GM23338 (cell line): Measurements from ENCODE around the gene CNTN1. TPM values are rescaled to one million over a fixed set of nuclear protein-coding genes. Genes with fewer than 3 reads are reported as not detected.

Experiments used
- ATAC-seq: fragments of 200-7000 bp; cut with Tn5 transposase; 3 replicates; pipeline ENCODE4 v1.9.1; 2020
- DNase-seq: peaks from one replicate; pipeline ENCODE4 v3.0.0-alpha.2; 2015; ENCODE audit warnings: low spot score
- H2AFZ ChIP-seq: fragments of 200-600 bp; sonication (generic); 2 replicates; pipeline ENCODE4 v1.8.0; 2016; ENCODE audit warnings: antibody characterized with exemption, mild to moderate bottlenecking, moderate library complexity
- H3F3A ChIP-seq: fragments of 200-600 bp; sonication (generic); replicated peaks from 2 replicates; pipeline ENCODE4 v1.8.0; 2017; ENCODE audit warnings: antibody characterized with exemption, mixed run types, low read depth
- H3K27ac ChIP-seq: fragments of 200-600 bp; sonication (generic); 2 replicates; pipeline ENCODE4 v1.6.1; 2016; ENCODE audit warnings: low read depth
- H3K27me3 ChIP-seq: fragments of 200-600 bp; sonication (generic); 2 replicates; pipeline ENCODE4 v1.8.0; 2016; ENCODE audit warnings: mild to moderate bottlenecking, mixed run types, moderate library complexity; ENCODE audit not compliant: insufficient read depth
- H3K36me3 ChIP-seq: fragments of 200-600 bp; sonication (generic); 2 replicates; pipeline ENCODE4 v1.8.0; 2016; ENCODE audit warnings: mild to moderate bottlenecking; ENCODE audit not compliant: insufficient read depth
- H3K4me1 ChIP-seq: fragments of 200-600 bp; sonication (generic); 2 replicates; pipeline ENCODE4 v1.8.0; 2016; ENCODE audit warnings: mild to moderate bottlenecking, moderate library complexity; ENCODE audit not compliant: insufficient read depth
- H3K4me2 ChIP-seq: fragments of 200-600 bp; sonication (generic); 2 replicates; pipeline ENCODE4 v1.7.1; 2017; ENCODE audit warnings: mixed run types
- H3K4me3 ChIP-seq: fragments of 200-600 bp; sonication (generic); 2 replicates; pipeline ENCODE4 v1.6.1; 2016; ENCODE audit warnings: mixed run types
- H3K79me2 ChIP-seq: fragments of 200-600 bp; sonication (generic); replicated peaks from 2 replicates; pipeline ENCODE4 v1.8.0; 2017; ENCODE audit warnings: mild to moderate bottlenecking; ENCODE audit not compliant: insufficient read depth
- H3K9me2 ChIP-seq: fragments of 200-600 bp; sonication (generic); 2 replicates; pipeline ENCODE4 v1.8.0; 2017; ENCODE audit not compliant: insufficient read depth
- H4K20me1 ChIP-seq: fragments of 200-600 bp; sonication (generic); replicated peaks from 2 replicates; pipeline ENCODE4 v1.8.0; 2017; ENCODE audit warnings: mild to moderate bottlenecking; ENCODE audit not compliant: insufficient read depth
- H3K27ac Mint-ChIP-seq: 2 replicates; pipeline ENCODE4 v1.8.0; 2020; ENCODE audit warnings: inconsistent platforms, mild to moderate bottlenecking, moderate library complexity, mixed read lengths
- H3K27me3 Mint-ChIP-seq: 3 replicates; pipeline ENCODE4 v1.8.0; 2022; ENCODE audit warnings: low read depth, mild to moderate bottlenecking, moderate library complexity, mixed read lengths, inconsistent platforms; ENCODE audit not compliant: insufficient read depth, poor library complexity
- H3K36me3 Mint-ChIP-seq: 3 replicates; pipeline ENCODE4 v1.8.0; 2021; ENCODE audit warnings: low read depth, mild to moderate bottlenecking, inconsistent platforms, moderate library complexity, mixed read lengths
- H3K4me1 Mint-ChIP-seq: 3 replicates; pipeline ENCODE4 v1.8.0; 2020; ENCODE audit warnings: mild to moderate bottlenecking, inconsistent platforms, mixed read lengths
- H3K4me3 Mint-ChIP-seq: 3 replicates; pipeline ENCODE4 v1.8.0; 2021; ENCODE audit warnings: moderate library complexity, mild to moderate bottlenecking, inconsistent platforms, mixed read lengths
- H3K9me3 Mint-ChIP-seq: 3 replicates; pipeline ENCODE4 v1.8.0; 2020; ENCODE audit warnings: moderate library complexity, mild to moderate bottlenecking, inconsistent platforms, mixed read lengths
- CREB1 ChIP-seq: fragments of 250-450 bp; sonication (Bioruptor Pico); IDR thresholded peaks from 2 replicates; pipeline ENCODE4 v1.5.0; 2020; ENCODE audit warnings: low read depth, mild to moderate bottlenecking, moderate library complexity
- ETS1 ChIP-seq: IDR thresholded peaks from 2 replicates; pipeline ENCODE4 v1.6.1; 2016; ENCODE audit warnings: antibody characterized with exemption
- EZH2 ChIP-seq: fragments of 200-600 bp; sonication (generic); IDR thresholded peaks from one replicate; pipeline ENCODE4 v1.8.0; 2017; ENCODE audit warnings: antibody characterized with exemption, mild to moderate bottlenecking, low read depth; ENCODE audit not compliant: unreplicated experiment
- EZH2phosphoT487 ChIP-seq: fragments of 200-600 bp; sonication (generic); IDR thresholded peaks from one replicate; pipeline ENCODE4 v1.8.1; 2018; ENCODE audit warnings: antibody characterized with exemption; ENCODE audit not compliant: unreplicated experiment
- JUNB ChIP-seq: IDR thresholded peaks from one replicate; pipeline ENCODE4 v1.6.1; 2016; ENCODE audit warnings: antibody characterized with exemption; ENCODE audit not compliant: unreplicated experiment
- NANOG ChIP-seq: IDR thresholded peaks from 2 replicates; pipeline ENCODE4 v1.6.1; 2016; ENCODE audit warnings: antibody characterized with exemption, borderline replicate concordance
- POLR2AphosphoS5 ChIP-seq: IDR thresholded peaks from 2 replicates; pipeline ENCODE4 v1.6.1; 2016; ENCODE audit warnings: antibody characterized with exemption, low read depth
- REST ChIP-seq: IDR thresholded peaks from one replicate; pipeline ENCODE4 v1.6.1; 2018; ENCODE audit warnings: antibody characterized with exemption; ENCODE audit not compliant: unreplicated experiment
- STAT1 ChIP-seq: IDR thresholded peaks from one replicate; pipeline ENCODE4 v1.6.1; 2016; ENCODE audit warnings: antibody characterized with exemption; ENCODE audit not compliant: unreplicated experiment
- ZNF114 ChIP-seq: fragments of 250-450 bp; sonication (Bioruptor Pico); IDR thresholded peaks from 2 replicates; pipeline ENCODE4 v1.5.0; 2020; ENCODE audit warnings: mild to moderate bottlenecking, moderate library complexity
- ZNF331 ChIP-seq: fragments of 250-450 bp; sonication (Bioruptor Pico); IDR thresholded peaks from 2 replicates; pipeline ENCODE4 v1.5.0; 2020; ENCODE audit warnings: low read depth, mild to moderate bottlenecking, moderate library complexity
- ZNF462 ChIP-seq: fragments of 250-450 bp; sonication (Bioruptor Pico); IDR thresholded peaks from 2 replicates; pipeline ENCODE4 v1.5.0; 2020; ENCODE audit warnings: mild to moderate bottlenecking, moderate library complexity
- polyA plus RNA-seq: library from polyadenylated mRNA; unstranded; fragments of >200 nt; fragmentation: Nextera tagmentation; extraction: Ambion mirVana; gene quantifications from 2 replicates; pipeline ENCODE4 v1.2.1, GENCODE V29; 2016
- total RNA-seq: library from RNA; depleted of rRNA; stranded (reverse); fragments of >200 nt; shearing (Covaris generic); gene quantifications from 2 replicates; pipeline ENCODE4 v1.2.3, GENCODE V29; 2014
- TF ChIP-seq, protein P1 (sequence below), 2 experiments: fragments of 200-600 bp in 1 of 2; sonication (generic) in 1 of 2; conservative IDR thresholded peaks; 2 replicates each; pipeline versions ENCODE4 v1.5.1 to v1.6.1; 2016 to 2017; ENCODE audit warnings: antibody characterized with exemption in 2 of 2, low read depth in 2 of 2, mild to moderate bottlenecking in 2 of 2, moderate library complexity in 1 of 2

The CNTN1 gene
- total and polyA plus RNA-seq, 2 experiments from 2014 or later: 5.0 to 27.0 TPM

DNA sequence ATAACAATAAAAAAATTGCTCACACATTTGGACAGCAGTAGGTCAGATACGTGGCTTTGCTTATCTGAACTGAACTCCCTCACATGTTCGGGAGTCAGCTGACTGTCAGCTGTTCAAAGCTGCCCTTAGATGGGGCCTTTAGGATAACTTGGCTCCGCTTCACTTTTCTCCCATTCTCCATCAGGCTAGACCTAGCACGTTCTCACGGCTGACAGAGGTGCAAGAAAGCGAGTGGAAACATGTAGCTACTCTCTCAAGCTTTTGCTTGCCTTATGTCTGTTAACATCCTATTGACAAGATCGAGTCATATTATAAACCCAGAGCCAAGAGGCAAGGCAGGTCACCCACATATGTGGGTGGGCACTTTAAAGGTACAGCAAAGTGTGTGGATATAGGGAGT, 383.9 kb downstream of the CNTN1 start:
- no peak overlapping the region for H3K4me2 ChIP-seq
- ATAC-seq: no peak
- peaks cover 17% of the 10 kb centered on the region for H3K9me3 Mint-ChIP-seq

More for the DNA sequence above, 383.9 kb downstream of the CNTN1 start:
- Histone ChIP-seq H3K27ac (no peak overlapping the region), H3K4me3 (no peak overlapping the region), H3K9me2 (no peaks in the 10 kb centered on the region; the same call in 1 of the 2 replicates), H2AFZ (no peak overlapping the region), H3K4me1 (no peaks in the 10 kb centered on the region), H3K79me2 (no peaks in the 10 kb centered on the region), H3K27me3 (no peaks in the 10 kb centered on the region), H4K20me1 (no peaks in the 10 kb centered on the region), H3K36me3 (no peaks in the 10 kb centered on the region; the same call in 1 of the 2 replicates), H3F3A (no peaks in the 10 kb centered on the region)
- TF ChIP-seq ZNF331 (no peak), EZH2phosphoT487 (no peak), JUNB (no peak), EZH2 (no peak), ZNF462 (CRISPR knock-in tag) (no peak), ETS1 (no peak), ZNF114 (CRISPR knock-in tag) (no peak), REST (no peak), CREB1 (no peak), NANOG (no peak), POLR2AphosphoS5 (no peak), STAT1 (no peak)
- TF ChIP-seq, protein P1, sequence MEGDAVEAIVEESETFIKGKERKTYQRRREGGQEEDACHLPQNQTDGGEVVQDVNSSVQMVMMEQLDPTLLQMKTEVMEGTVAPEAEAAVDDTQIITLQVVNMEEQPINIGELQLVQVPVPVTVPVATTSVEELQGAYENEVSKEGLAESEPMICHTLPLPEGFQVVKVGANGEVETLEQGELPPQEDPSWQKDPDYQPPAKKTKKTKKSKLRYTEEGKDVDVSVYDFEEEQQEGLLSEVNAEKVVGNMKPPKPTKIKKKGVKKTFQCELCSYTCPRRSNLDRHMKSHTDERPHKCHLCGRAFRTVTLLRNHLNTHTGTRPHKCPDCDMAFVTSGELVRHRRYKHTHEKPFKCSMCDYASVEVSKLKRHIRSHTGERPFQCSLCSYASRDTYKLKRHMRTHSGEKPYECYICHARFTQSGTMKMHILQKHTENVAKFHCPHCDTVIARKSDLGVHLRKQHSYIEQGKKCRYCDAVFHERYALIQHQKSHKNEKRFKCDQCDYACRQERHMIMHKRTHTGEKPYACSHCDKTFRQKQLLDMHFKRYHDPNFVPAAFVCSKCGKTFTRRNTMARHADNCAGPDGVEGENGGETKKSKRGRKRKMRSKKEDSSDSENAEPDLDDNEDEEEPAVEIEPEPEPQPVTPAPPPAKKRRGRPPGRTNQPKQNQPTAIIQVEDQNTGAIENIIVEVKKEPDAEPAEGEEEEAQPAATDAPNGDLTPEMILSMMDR (conservative IDR thresholded peaks at IDR 0.05; ENCODE audit: low read depth in 2 of 2): no peak
- Mint-ChIP-seq H3K27ac (no peak overlapping the region), H3K4me1 (no peaks in the 10 kb centered on the region), H3K4me3 (no peak overlapping the region), H3K27me3 (no peaks in the 10 kb centered on the region), H3K36me3 (peaks cover 11% of the 10 kb centered on the region; the same call in 2 of the 3 replicates)
- no peak for DNase-seq
